A673 (cell line): Measurements from ENCODE around the gene GBA2. TPM values are rescaled to one million over a fixed set of nuclear protein-coding genes. Genes with fewer than 3 reads are reported as not detected.

ENCODE experiments used
- BruUV-seq: library from RNA; stranded (reverse); fragments of 400-500 nt; replicated peaks from 2 replicates; lab custom pipeline; 2021; lab: Mats Ljungman, UMichigan
- CTCF ChIA-PET: fragments of 300-600 bp; sonication (Branson Sonifier 250); formaldehyde crosslinking; loops from one replicate; lab custom pipeline; 2022; ENCODE audit warnings: antibody characterized with exemption; lab: Charles Lee
- POLR2A ChIA-PET: fragments of 300-600 bp; sonication (Branson Sonifier 250); formaldehyde crosslinking; loops from one replicate; lab custom pipeline; 2022; ENCODE audit warnings: antibody characterized with exemption; ENCODE audit not compliant: low non-redundant PET; lab: Charles Lee
- DNase-seq: peaks from one replicate; pipeline ENCODE4 v3.0.0-alpha.2; 2015; ENCODE audit warnings: low spot score
- H3K27ac ChIP-seq: fragments of 200-600 bp; sonication (generic); 2 replicates; pipeline ENCODE4 v1.5.1; 2016; ENCODE audit warnings: mixed run types, low read depth, mild to moderate bottlenecking, mixed read lengths, antibody characterized with exemption, low read length; ENCODE audit not compliant: poor library complexity, severe bottlenecking
- H3K27me3 ChIP-seq: fragments of 200-600 bp; sonication (generic); replicated peaks from 2 replicates; pipeline ENCODE4 v1.6.1; 2017; ENCODE audit warnings: mixed run types, low read depth, mild to moderate bottlenecking, mixed read lengths, antibody characterized with exemption, low read length; ENCODE audit not compliant: insufficient read depth, poor library complexity
- H3K36me3 ChIP-seq: fragments of 200-600 bp; sonication (generic); 2 replicates; pipeline ENCODE4 v1.6.1; 2016; ENCODE audit warnings: mixed run types, mild to moderate bottlenecking, mixed read lengths, antibody characterized with exemption, low read length; ENCODE audit not compliant: insufficient read depth, poor library complexity, severe bottlenecking
- H3K4me1 ChIP-seq: fragments of 200-600 bp; sonication (generic); 2 replicates; pipeline ENCODE4 v1.6.1; 2017; ENCODE audit warnings: mixed run types, mild to moderate bottlenecking, mixed read lengths, antibody characterized with exemption, low read length; ENCODE audit not compliant: insufficient read depth, poor library complexity, severe bottlenecking
- H3K4me3 ChIP-seq: fragments of 200-600 bp; sonication (generic); 2 replicates; pipeline ENCODE4 v1.5.1; 2016; ENCODE audit warnings: low read depth, mixed run types, mild to moderate bottlenecking, mixed read lengths, low read length; ENCODE audit not compliant: poor library complexity, severe bottlenecking
- H3K9me3 ChIP-seq: fragments of 200-600 bp; sonication (generic); 2 replicates; pipeline ENCODE4 v1.6.1; 2016; ENCODE audit warnings: mixed run types, low read depth, mild to moderate bottlenecking, mixed read lengths, antibody characterized with exemption, low read length; ENCODE audit not compliant: poor library complexity, severe bottlenecking
- EZH2 ChIP-seq: fragments of 200-600 bp; sonication (generic); IDR thresholded peaks from 2 replicates; pipeline ENCODE4 v1.6.1; 2017; ENCODE audit warnings: borderline replicate concordance, low read depth, mild to moderate bottlenecking, mixed read lengths, antibody characterized with exemption, low read length; ENCODE audit not compliant: poor library complexity, severe bottlenecking
- intact Hi-C: fragments of 100-400 bp; cut with micrococcal nuclease; formaldehyde crosslinking; loops from one replicate; pipeline ENCODE4 v1.10.0; 2022; ENCODE audit not compliant: unreplicated experiment
- total RNA-seq: library from RNA; stranded (reverse); gene quantifications from 2 replicates; pipeline ENCODE4 v1.2.3, GENCODE V29; 2021
- TF ChIP-seq, protein P1 (sequence below): fragments of 300-800, 200-600 bp; sonication (generic); conservative IDR thresholded peaks from 2 replicates; pipeline ENCODE4 v1.5.1; 2017; ENCODE audit warnings: low read depth, mild to moderate bottlenecking, antibody characterized with exemption, low read length, moderate library complexity, mixed read lengths

Gene GBA2
- total RNA-seq, 1 experiment from 2014 or later, result 67.6 TPM

- no peak overlapping the region for H3K27ac ChIP-seq
- peak; percentile 45 for DNase-seq
- intact Hi-C loops, result no loop called here
- CTCF ChIA-PET, result interaction anchor here (0.6 to 1.5 kb wide), 14 partner anchors 9 to 660 kb away, joined by 3 to 8 read pairs (median 4); partner anchors contain the start of genes ARHGEF39, CCDC107, CREB3 and RMRP
- BruUV-seq, result no TSS peak
- H3K9me3 ChIP-seq, result no peaks in the 10 kb centered on the region
- TF ChIP-seq EZH2, result no peak
- TF ChIP-seq, protein P1, sequence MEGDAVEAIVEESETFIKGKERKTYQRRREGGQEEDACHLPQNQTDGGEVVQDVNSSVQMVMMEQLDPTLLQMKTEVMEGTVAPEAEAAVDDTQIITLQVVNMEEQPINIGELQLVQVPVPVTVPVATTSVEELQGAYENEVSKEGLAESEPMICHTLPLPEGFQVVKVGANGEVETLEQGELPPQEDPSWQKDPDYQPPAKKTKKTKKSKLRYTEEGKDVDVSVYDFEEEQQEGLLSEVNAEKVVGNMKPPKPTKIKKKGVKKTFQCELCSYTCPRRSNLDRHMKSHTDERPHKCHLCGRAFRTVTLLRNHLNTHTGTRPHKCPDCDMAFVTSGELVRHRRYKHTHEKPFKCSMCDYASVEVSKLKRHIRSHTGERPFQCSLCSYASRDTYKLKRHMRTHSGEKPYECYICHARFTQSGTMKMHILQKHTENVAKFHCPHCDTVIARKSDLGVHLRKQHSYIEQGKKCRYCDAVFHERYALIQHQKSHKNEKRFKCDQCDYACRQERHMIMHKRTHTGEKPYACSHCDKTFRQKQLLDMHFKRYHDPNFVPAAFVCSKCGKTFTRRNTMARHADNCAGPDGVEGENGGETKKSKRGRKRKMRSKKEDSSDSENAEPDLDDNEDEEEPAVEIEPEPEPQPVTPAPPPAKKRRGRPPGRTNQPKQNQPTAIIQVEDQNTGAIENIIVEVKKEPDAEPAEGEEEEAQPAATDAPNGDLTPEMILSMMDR, result peak; percentile 88
- no peak overlapping the region for H3K4me3 ChIP-seq
- H3K36me3 ChIP-seq, result peaks cover 51% of the 10 kb centered on the region
- no peaks in the 10 kb centered on the region for H3K4me1 ChIP-seq
- POLR2A ChIA-PET, result no interaction called here
- no peaks in the 10 kb centered on the region for H3K27me3 ChIP-seq
Measured at GRCh38 chr9:35696520-35697215, 52.4 kb downstream of the GBA2 start.

- intact Hi-C loops, result no loop called here
- no peak for DNase-seq
- ChIA-PET CTCF (interaction anchor here (0.7 to 1.5 kb wide), 8 partner anchors 8 to 660 kb away, joined by 3 to 8 read pairs (median 6); partner anchors contain the start of genes ARHGEF39, CCDC107, CREB3 and RMRP), POLR2A (no interaction called here)
- Histone ChIP-seq H3K36me3 (peaks cover 44% of the 10 kb centered on the region), H3K4me3 (no peak overlapping the region), H3K4me1 (no peaks in the 10 kb centered on the region), H3K27me3 (no peaks in the 10 kb centered on the region), H3K27ac (no peak overlapping the region), H3K9me3 (no peaks in the 10 kb centered on the region)
- no TSS peak for BruUV-seq
- TF ChIP-seq, protein P1, result no peak
- no peak for TF ChIP-seq EZH2
Measured at GRCh38 chr9:35695943-35696401, 53.1 kb downstream of the GBA2 start.

DNA sequence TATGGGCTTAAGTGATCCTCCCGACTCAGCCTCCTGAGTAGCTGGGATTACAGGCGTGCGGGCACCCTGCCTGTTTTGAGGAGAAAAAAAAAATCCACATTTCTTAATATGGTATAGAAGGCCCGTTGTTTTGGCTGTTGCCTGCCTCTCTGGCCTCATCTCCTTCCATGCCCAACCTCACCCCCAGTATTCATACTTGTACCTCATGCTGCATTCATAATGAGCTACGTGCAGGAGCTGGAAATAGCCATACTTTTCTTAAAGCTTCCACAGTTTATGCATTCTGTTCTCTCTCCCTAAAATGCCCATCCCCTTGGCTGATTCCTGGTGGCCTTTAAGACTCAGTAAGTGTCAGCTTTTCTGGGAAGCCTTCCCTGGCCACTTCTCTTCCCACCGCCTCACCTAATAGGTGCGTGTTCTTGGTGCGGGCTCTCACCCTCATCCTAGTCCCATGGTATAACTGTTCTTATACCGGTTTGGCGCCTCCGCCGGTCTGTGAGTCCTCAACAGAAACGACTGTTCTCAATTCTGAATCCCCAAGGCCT lies 57.2 kb downstream of the GBA2 start:
- no peak for TF ChIP-seq EZH2
- TF ChIP-seq, protein P1, result no peak
- Histone ChIP-seq H3K27me3 (no peaks in the 10 kb centered on the region), H3K4me1 (peaks cover 25% of the 10 kb centered on the region), H3K27ac (peak overlapping the region; percentile 92), H3K36me3 (peaks cover 4% of the 10 kb centered on the region), H3K9me3 (no peaks in the 10 kb centered on the region), H3K4me3 (no peak overlapping the region)
- ChIA-PET CTCF (interaction anchor here (0.6 to 0.7 kb wide), 2 partner anchors 57 to 88 kb away, joined by 3 to 4 read pairs; partner anchors contain the start of genes GBA2 and RGP1), POLR2A (interaction anchor here (0.6 kb wide), 1 partner anchor 68 kb away, joined by 7 read pairs; no protein-coding TSS in a partner anchor)
- intact Hi-C loops, result no loop called here
- DNase-seq, result no peak
- no TSS peak for BruUV-seq
